Neural cell (in vitro differentiated cells): ENCODE results near the gene MAP3K5. TPM values are rescaled to one million over a fixed set of nuclear protein-coding genes. Genes with fewer than 3 reads are reported as not detected.
"Not testable (repeated sequence)": the region's sequence is repeated elsewhere in the genome, so short reads cannot be mapped to it uniquely, and the experiment has no call there.

Experiments
- H2AFZ ChIP-seq: fragments of 200-600, 300-800 bp; sonication (generic), shearing (Covaris generic); 2 replicates; pipeline ENCODE4 v1.6.0; 2014; ENCODE audit warnings: low read depth, mild to moderate bottlenecking, antibody characterized with exemption, low read length, moderate library complexity
- H3F3A ChIP-seq: fragments of 200-600 bp; shearing (Covaris generic); 2 replicates; pipeline ENCODE4 v1.6.1; 2016; ENCODE audit warnings: mild to moderate bottlenecking, moderate library complexity, mixed read lengths, antibody characterized with exemption, low read length; ENCODE audit not compliant: insufficient read depth, poor library complexity, severe bottlenecking
- H3K27ac ChIP-seq: fragments of 200-600, 300-800 bp; sonication (generic), shearing (Covaris generic); 2 replicates; pipeline ENCODE4 v1.5.1; 2014; ENCODE audit warnings: mild to moderate bottlenecking, low read length, moderate library complexity
- H3K27me3 ChIP-seq: fragments of 300-800, 200-600 bp; sonication (generic), shearing (Covaris generic); 2 replicates; pipeline ENCODE4 v1.6.0; 2014; ENCODE audit warnings: mild to moderate bottlenecking, low read depth, low read length, moderate library complexity; ENCODE audit not compliant: insufficient read depth
- H3K36me3 ChIP-seq: fragments of 300-800, 200-600 bp; sonication (generic), shearing (Covaris generic); 2 replicates; pipeline ENCODE4 v1.5.1; 2014; ENCODE audit warnings: mild to moderate bottlenecking, antibody characterized with exemption, low read length, moderate library complexity; ENCODE audit not compliant: insufficient read depth
- H3K4me2 ChIP-seq: fragments of 300-800, 200-600 bp; sonication (generic), shearing (Covaris generic); 2 replicates; pipeline ENCODE4 v1.6.0; 2014; ENCODE audit warnings: mild to moderate bottlenecking, low read length
- H3K4me3 ChIP-seq: fragments of 300-800, 200-600 bp; sonication (generic), shearing (Covaris generic); 2 replicates; pipeline ENCODE4 v1.5.1; 2014; ENCODE audit warnings: mild to moderate bottlenecking, low read length, moderate library complexity
- H3K79me2 ChIP-seq: fragments of 200-600 bp; shearing (Covaris generic); replicated peaks from 2 replicates; pipeline ENCODE4 v1.6.0; 2014; ENCODE audit warnings: mild to moderate bottlenecking, low read length, moderate library complexity; ENCODE audit not compliant: insufficient read depth
- H3K9ac ChIP-seq: fragments of 300-800, 200-600 bp; sonication (generic), shearing (Covaris generic); 2 replicates; pipeline ENCODE4 v1.6.1; 2016; ENCODE audit warnings: mild to moderate bottlenecking, low read length, mixed read lengths
- H3K9me2 ChIP-seq: fragments of 200-600 bp; shearing (Covaris generic); 2 replicates; pipeline ENCODE4 v1.6.1; 2016; ENCODE audit warnings: mild to moderate bottlenecking, low read length, mixed read lengths; ENCODE audit not compliant: insufficient read depth
- H3K9me3 ChIP-seq: fragments of 200-600, 300-800 bp; sonication (generic), shearing (Covaris generic); 2 replicates; pipeline ENCODE4 v1.6.1; 2016; ENCODE audit warnings: mild to moderate bottlenecking, mixed run types, low read length, moderate library complexity, mixed read lengths
- H4K20me1 ChIP-seq: fragments of 200-600 bp; shearing (Covaris generic); 2 replicates; pipeline ENCODE4 v1.6.1; 2016; ENCODE audit warnings: mild to moderate bottlenecking, mixed run types; ENCODE audit not compliant: insufficient read depth
- CTCF ChIP-seq: fragments of 450-650 bp; IDR thresholded peaks from 2 replicates; pipeline ENCODE4 v1.5.1; 2014; ENCODE audit warnings: antibody characterized with exemption, mild to moderate bottlenecking, moderate library complexity; ENCODE audit not compliant: poor library complexity, severe bottlenecking
- EP300 ChIP-seq: fragments of 450-650 bp; conservative IDR thresholded peaks from 2 replicates; pipeline ENCODE4 v1.6.1; 2014; ENCODE audit warnings: antibody characterized with exemption, mild to moderate bottlenecking, moderate library complexity; ENCODE audit not compliant: poor library complexity, severe bottlenecking
- EZH2 ChIP-seq: fragments of 200-600, 300-800 bp; shearing (Covaris generic), sonication (generic); IDR thresholded peaks from 2 replicates; pipeline ENCODE4 v1.6.1; 2014; ENCODE audit warnings: antibody characterized with exemption, low read length, borderline replicate concordance, mild to moderate bottlenecking; ENCODE audit not compliant: insufficient read depth, poor library complexity, severe bottlenecking
- MXI1 ChIP-seq: fragments of 450-650 bp; conservative IDR thresholded peaks from 2 replicates; pipeline ENCODE4 v1.6.1; 2014; ENCODE audit warnings: antibody characterized with exemption, mild to moderate bottlenecking; ENCODE audit not compliant: poor library complexity, severe bottlenecking
- POLR2AphosphoS5 ChIP-seq: IDR thresholded peaks from 2 replicates; pipeline ENCODE4 v1.6.1; 2012
- RAD21 ChIP-seq: fragments of 450-650 bp; conservative IDR thresholded peaks from 2 replicates; pipeline ENCODE4 v1.6.1; 2014; ENCODE audit warnings: antibody characterized with exemption, mild to moderate bottlenecking, moderate library complexity
- REST ChIP-seq: IDR thresholded peaks from 2 replicates; pipeline ENCODE4 v1.6.1; 2012; ENCODE audit warnings: borderline replicate concordance
- SMC3 ChIP-seq: fragments of 450-650 bp; conservative IDR thresholded peaks from 2 replicates; pipeline ENCODE4 v1.6.1; 2014; ENCODE audit warnings: antibody characterized with exemption, mild to moderate bottlenecking, moderate library complexity; ENCODE audit not compliant: poor library complexity
- TAF1 ChIP-seq: IDR thresholded peaks from 2 replicates; pipeline ENCODE4 v1.6.1; 2012; ENCODE audit warnings: low read depth
- polyA plus RNA-seq: library from polyadenylated mRNA; depleted of rRNA; stranded (reverse); fragments of >200 nt; gene quantifications from 2 replicates; pipeline ENCODE4 v1.2.3, GENCODE V29; 2014

The MAP3K5 gene
- polyA plus RNA-seq, 1 donor from 2014 or later: 2.0 TPM

- Histone ChIP-seq H3K79me2 (no peaks in the 10 kb centered on the region), H3K4me2 (peak overlapping the region; percentile 25), H4K20me1 (no peaks in the 10 kb centered on the region), H3K27ac (no peak overlapping the region), H3K9ac (peak overlapping the region; percentile 74), H3F3A (peaks cover 3% of the 10 kb centered on the region), H3K36me3 (no peaks in the 10 kb centered on the region), H3K4me3 (peak overlapping the region; percentile 98), H2AFZ (no peak overlapping the region), H3K9me2 (no peaks in the 10 kb centered on the region), H3K9me3 (no peaks in the 10 kb centered on the region), H3K27me3 (peaks cover 41% of the 10 kb centered on the region)
- TF ChIP-seq MXI1 (no peak), RAD21 (no peak), EZH2 (peak; percentile 60)
Observed at GRCh38 chr6:136791296-136792094, 782 bp downstream of the MAP3K5 start.

- Histone ChIP-seq H2AFZ (no peak overlapping the region), H3K9ac (no peak overlapping the region)
- no peak for TF ChIP-seq EP300
- no peak for TF ChIP-seq RAD21
- TF ChIP-seq MXI1: no peak
- no peak for TF ChIP-seq TAF1
- no peak for TF ChIP-seq CTCF
- no peak for TF ChIP-seq REST
- TF ChIP-seq SMC3: no peak
- no peak for TF ChIP-seq POLR2AphosphoS5
- TF ChIP-seq EZH2: no peak
Observed at GRCh38 chr6:136790411-136791295, 1.6 kb downstream of the MAP3K5 start.

GRCh38 chr6:136789440-136789839, 2.8 kb downstream of the MAP3K5 start:
- H3K4me2 ChIP-seq, H3K9ac ChIP-seq, H3F3A ChIP-seq, H3K36me3 ChIP-seq, H2AFZ ChIP-seq, H3K27ac ChIP-seq, H3K9me2 ChIP-seq, H3K4me3 ChIP-seq, H3K79me2 ChIP-seq, H3K9me3 ChIP-seq, H4K20me1 ChIP-seq: not testable (repeated sequence)
- peaks cover 41% of the 10 kb centered on the region for H3K27me3 ChIP-seq

More at GRCh38 chr6:136790411-136791295, 1.6 kb downstream of the MAP3K5 start:
- Histone ChIP-seq H3K27me3 (peaks cover 41% of the 10 kb centered on the region), H3K27ac (no peak overlapping the region), H3K9me3 (no peaks in the 10 kb centered on the region), H3K79me2 (no peaks in the 10 kb centered on the region), H3K9me2 (no peaks in the 10 kb centered on the region), H3K36me3 (no peaks in the 10 kb centered on the region), H3K4me3 (peak overlapping the region; percentile 98), H4K20me1 (no peaks in the 10 kb centered on the region), H3F3A (peaks cover 3% of the 10 kb centered on the region), H3K4me2 (no peak overlapping the region)
